Measurements from ENCODE around the gene DBF4. TPM values are rescaled to one million over a fixed set of nuclear protein-coding genes. Genes with fewer than 3 reads are reported as not detected.
"Not testable (repeated sequence)": the region's sequence is repeated elsewhere in the genome, so short reads cannot be mapped to it uniquely, and the experiment has no call there.

Gene DBF4
- total and polyA plus RNA-seq, 2 donors (not counting 1 experiment from before 2014, with no cell fraction given): 5.5 to 13.9 TPM

- not testable (repeated sequence) for H2AFZ ChIP-seq (ENCODE audit: low read length); H3K27me3 ChIP-seq (ENCODE audit: control insufficient read depth, insufficient read depth, low read length); H3K79me2 ChIP-seq (ENCODE audit: control insufficient read depth, insufficient read depth, low read length); H3K36me3 ChIP-seq (ENCODE audit: control insufficient read depth, insufficient read depth, low read length); H3K9ac ChIP-seq (ENCODE audit: insufficient read depth, low read length); H4K20me1 ChIP-seq (ENCODE audit: control insufficient read depth, extremely low read depth, insufficient read depth, low read length); H3K27ac ChIP-seq (ENCODE audit: insufficient read depth, low read length); H3K4me3 ChIP-seq (replicated peaks in 1 of 4; ENCODE audit: control extremely low read depth in 1 of 4, insufficient read depth in 1 of 4, low read depth in 3 of 4, low read length in 4 of 4); DNase-seq (ENCODE audit: low read depth in 2 of 2); H3K4me1 ChIP-seq (ENCODE audit: control insufficient read depth, extremely low read depth, insufficient read depth, low read length); H3K4me2 ChIP-seq (ENCODE audit: extremely low read depth, insufficient read depth, low read length); H3K9me3 ChIP-seq (ENCODE audit: control insufficient read depth, insufficient read depth, low read depth, low read length)
Measured at GRCh38 chr7:87908814-87909213, 32.5 kb downstream of the DBF4 start.

DNA sequence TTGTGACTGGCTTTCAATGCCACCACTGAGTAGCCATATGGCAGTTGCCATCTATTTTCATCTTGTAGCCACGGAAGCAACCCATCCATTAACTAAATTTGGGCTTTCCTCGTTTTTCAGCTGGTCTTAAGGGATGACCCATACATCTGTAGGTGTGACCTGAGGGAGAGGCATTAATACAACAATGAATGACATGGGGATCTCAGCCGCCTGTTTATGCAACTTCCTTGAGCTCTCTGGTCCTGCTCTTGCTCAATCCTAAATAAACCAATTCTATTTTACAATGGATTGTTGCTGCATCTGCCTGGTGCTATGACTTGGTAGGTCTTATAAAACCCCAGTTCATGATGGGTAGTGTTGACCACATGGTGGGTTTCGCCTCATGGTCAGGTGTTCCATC, 35.8 kb downstream of the DBF4 start:
- H3K4me3 ChIP-seq (replicated peaks in 1 of 4; ENCODE audit: control extremely low read depth in 1 of 4, insufficient read depth in 1 of 4, low read depth in 3 of 4, low read length in 4 of 4): no peak overlapping the region
- no peak overlapping the region for H2AFZ ChIP-seq (ENCODE audit: low read length)
- no peak for DNase-seq (ENCODE audit: low read depth in 2 of 2)
- no peak overlapping the region for H3K4me2 ChIP-seq (ENCODE audit: extremely low read depth, insufficient read depth, low read length)
- TF ChIP-seq, protein P1, sequence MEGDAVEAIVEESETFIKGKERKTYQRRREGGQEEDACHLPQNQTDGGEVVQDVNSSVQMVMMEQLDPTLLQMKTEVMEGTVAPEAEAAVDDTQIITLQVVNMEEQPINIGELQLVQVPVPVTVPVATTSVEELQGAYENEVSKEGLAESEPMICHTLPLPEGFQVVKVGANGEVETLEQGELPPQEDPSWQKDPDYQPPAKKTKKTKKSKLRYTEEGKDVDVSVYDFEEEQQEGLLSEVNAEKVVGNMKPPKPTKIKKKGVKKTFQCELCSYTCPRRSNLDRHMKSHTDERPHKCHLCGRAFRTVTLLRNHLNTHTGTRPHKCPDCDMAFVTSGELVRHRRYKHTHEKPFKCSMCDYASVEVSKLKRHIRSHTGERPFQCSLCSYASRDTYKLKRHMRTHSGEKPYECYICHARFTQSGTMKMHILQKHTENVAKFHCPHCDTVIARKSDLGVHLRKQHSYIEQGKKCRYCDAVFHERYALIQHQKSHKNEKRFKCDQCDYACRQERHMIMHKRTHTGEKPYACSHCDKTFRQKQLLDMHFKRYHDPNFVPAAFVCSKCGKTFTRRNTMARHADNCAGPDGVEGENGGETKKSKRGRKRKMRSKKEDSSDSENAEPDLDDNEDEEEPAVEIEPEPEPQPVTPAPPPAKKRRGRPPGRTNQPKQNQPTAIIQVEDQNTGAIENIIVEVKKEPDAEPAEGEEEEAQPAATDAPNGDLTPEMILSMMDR (conservative IDR thresholded peaks at IDR 0.05 in 1 of 2, IDR thresholded peaks at IDR 0.05 in 1 of 2; ENCODE audit: low read depth in 1 of 2, low read length in 2 of 2): no peak
- TF ChIP-seq EZH2 (IDR thresholded peaks at IDR 0.05; ENCODE audit: low read length, missing control alignments): no peak
- no peaks in the 10 kb centered on the region for H3K9me3 ChIP-seq (ENCODE audit: control insufficient read depth, insufficient read depth, low read depth, low read length)
- H3K36me3 ChIP-seq (ENCODE audit: control insufficient read depth, insufficient read depth, low read length): no peaks in the 10 kb centered on the region
- H3K9ac ChIP-seq (ENCODE audit: insufficient read depth, low read length): no peak overlapping the region
- H3K4me1 ChIP-seq (ENCODE audit: control insufficient read depth, extremely low read depth, insufficient read depth, low read length): no peaks in the 10 kb centered on the region
- no peaks in the 10 kb centered on the region for H3K79me2 ChIP-seq (ENCODE audit: control insufficient read depth, insufficient read depth, low read length)
- no peaks in the 10 kb centered on the region for H3K27me3 ChIP-seq (ENCODE audit: control insufficient read depth, insufficient read depth, low read length)
- no peaks in the 10 kb centered on the region for H4K20me1 ChIP-seq (ENCODE audit: control insufficient read depth, extremely low read depth, insufficient read depth, low read length)
- H3K27ac ChIP-seq (ENCODE audit: insufficient read depth, low read length): no peak overlapping the region

DNA sequence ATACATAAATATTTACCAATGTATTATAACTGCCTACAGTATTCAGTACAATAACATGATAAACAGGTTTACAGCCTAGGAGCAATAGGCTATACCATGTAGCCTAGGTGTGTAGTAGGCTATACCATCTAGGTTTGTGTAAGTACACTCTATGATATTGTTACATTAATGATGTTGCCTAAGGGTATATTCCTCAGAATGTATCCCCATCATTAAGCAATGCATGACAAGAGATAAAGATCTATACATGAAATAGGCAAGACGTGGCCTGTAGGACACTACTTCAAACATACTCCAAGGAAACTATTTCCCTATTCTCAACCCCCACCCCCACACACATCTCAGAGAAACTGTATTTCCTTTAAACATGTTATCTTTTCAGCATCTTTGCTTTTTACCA, 42.4 kb downstream of the DBF4 start:
- TF ChIP-seq, protein P1 (conservative IDR thresholded peaks at IDR 0.05 in 1 of 2, IDR thresholded peaks at IDR 0.05 in 1 of 2; ENCODE audit: low read depth in 1 of 2, low read length in 2 of 2): no peak
- no peak for TF ChIP-seq EZH2 (IDR thresholded peaks at IDR 0.05; ENCODE audit: low read length, missing control alignments)
- Histone ChIP-seq H4K20me1 (ENCODE audit: control insufficient read depth, extremely low read depth, insufficient read depth, low read length) (no peaks in the 10 kb centered on the region), H3K4me3 (replicated peaks in 1 of 4; ENCODE audit: control extremely low read depth in 1 of 4, insufficient read depth in 1 of 4, low read depth in 3 of 4, low read length in 4 of 4) (no peak overlapping the region)

More for the DNA sequence above, 42.4 kb downstream of the DBF4 start:
- DNase-seq (ENCODE audit: low read depth in 2 of 2): no peak
- Histone ChIP-seq H3K9ac (ENCODE audit: insufficient read depth, low read length) (no peak overlapping the region), H3K36me3 (ENCODE audit: control insufficient read depth, insufficient read depth, low read length) (no peaks in the 10 kb centered on the region), H3K79me2 (ENCODE audit: control insufficient read depth, insufficient read depth, low read length) (no peaks in the 10 kb centered on the region), H2AFZ (ENCODE audit: low read length) (no peak overlapping the region), H3K9me3 (ENCODE audit: control insufficient read depth, insufficient read depth, low read depth, low read length) (no peaks in the 10 kb centered on the region), H3K4me2 (ENCODE audit: extremely low read depth, insufficient read depth, low read length) (no peak overlapping the region), H3K4me1 (ENCODE audit: control insufficient read depth, extremely low read depth, insufficient read depth, low read length) (no peaks in the 10 kb centered on the region), H3K27ac (ENCODE audit: insufficient read depth, low read length) (no peak overlapping the region), H3K27me3 (ENCODE audit: control insufficient read depth, insufficient read depth, low read length) (no peaks in the 10 kb centered on the region)
